HG03066 (cell line): Measurements from ENCODE around the gene SLC6A5.
"Not testable (repeated sequence)": the region's sequence is repeated elsewhere in the genome, so short reads cannot be mapped to it uniquely, and the experiment has no call there.

Experiments
- ATAC-seq: cut with Tn5 transposase; IDR thresholded peaks from one replicate; pipeline ENCODE4 v1.9.1; 2021; ENCODE audit warnings: low read depth; ENCODE audit not compliant: unreplicated experiment

The SLC6A5 gene

GRCh38 chr11:20599221-20600019 lies at the start of gene SLC6A5:
TSS of gene SLC6A5 (plus strand) at chr11:20599608. CDS start at chr11:20599673, 65 bp downstream.
- no peak for ATAC-seq

GRCh38 chr11:20551096-20551495 lies 48.3 kb upstream of the SLC6A5 start:
- no peak for ATAC-seq

GRCh38 chr11:20555783-20556182 lies 43.6 kb upstream of the SLC6A5 start:
- no peak for ATAC-seq

- ATAC-seq, result not testable (repeated sequence)
These were observed 43.0 kb upstream of the SLC6A5 start for GRCh38 chr11:20556396-20556795.

- no peak for ATAC-seq
These were observed 40.7 kb upstream of the SLC6A5 start for GRCh38 chr11:20558741-20559140.

GRCh38 chr11:20559523-20560300 lies 39.7 kb upstream of the SLC6A5 start:
- ATAC-seq, result no peak

- no peak for ATAC-seq
These were observed 37.5 kb upstream of the SLC6A5 start for GRCh38 chr11:20561915-20562314.

- no peak for ATAC-seq
These were observed 35.5 kb upstream of the SLC6A5 start for GRCh38 chr11:20563866-20564265.

GRCh38 chr11:20564846-20565635 lies 34.4 kb upstream of the SLC6A5 start:
- no peak for ATAC-seq

GRCh38 chr11:20566115-20566514 lies 33.3 kb upstream of the SLC6A5 start:
- not testable (repeated sequence) for ATAC-seq

- ATAC-seq, result no peak
These were observed 32.6 kb upstream of the SLC6A5 start for GRCh38 chr11:20566591-20567434.

- ATAC-seq, result not testable (repeated sequence)
These were observed 19.7 kb upstream of the SLC6A5 start for GRCh38 chr11:20579725-20580124.

- ATAC-seq, result no peak
These were observed 16.2 kb upstream of the SLC6A5 start for GRCh38 chr11:20583201-20583600.

GRCh38 chr11:20584093-20584774 lies 15.2 kb upstream of the SLC6A5 start:
- no peak for ATAC-seq

- no peak for ATAC-seq
These were observed 9.6 kb upstream of the SLC6A5 start for GRCh38 chr11:20589796-20590195.

GRCh38 chr11:20590381-20590780 lies 9.0 kb upstream of the SLC6A5 start:
- ATAC-seq, result no peak

- no peak for ATAC-seq
These were observed 6.7 kb upstream of the SLC6A5 start for GRCh38 chr11:20592741-20593140.

GRCh38 chr11:20594274-20595061 lies 4.9 kb upstream of the SLC6A5 start:
- no peak for ATAC-seq

- ATAC-seq, result no peak
These were observed 4.3 kb upstream of the SLC6A5 start for GRCh38 chr11:20595101-20595500.
